ENCODE data around the gene ADAM8. TPM values are rescaled to one million over a fixed set of nuclear protein-coding genes. Genes with fewer than 3 reads are reported as not detected.

The ADAM8 gene
- total and polyA plus RNA-seq, 2 of the 4 experiments (the other 2 are of a cell fraction) = under 0.01 to 0.74 TPM

DNA sequence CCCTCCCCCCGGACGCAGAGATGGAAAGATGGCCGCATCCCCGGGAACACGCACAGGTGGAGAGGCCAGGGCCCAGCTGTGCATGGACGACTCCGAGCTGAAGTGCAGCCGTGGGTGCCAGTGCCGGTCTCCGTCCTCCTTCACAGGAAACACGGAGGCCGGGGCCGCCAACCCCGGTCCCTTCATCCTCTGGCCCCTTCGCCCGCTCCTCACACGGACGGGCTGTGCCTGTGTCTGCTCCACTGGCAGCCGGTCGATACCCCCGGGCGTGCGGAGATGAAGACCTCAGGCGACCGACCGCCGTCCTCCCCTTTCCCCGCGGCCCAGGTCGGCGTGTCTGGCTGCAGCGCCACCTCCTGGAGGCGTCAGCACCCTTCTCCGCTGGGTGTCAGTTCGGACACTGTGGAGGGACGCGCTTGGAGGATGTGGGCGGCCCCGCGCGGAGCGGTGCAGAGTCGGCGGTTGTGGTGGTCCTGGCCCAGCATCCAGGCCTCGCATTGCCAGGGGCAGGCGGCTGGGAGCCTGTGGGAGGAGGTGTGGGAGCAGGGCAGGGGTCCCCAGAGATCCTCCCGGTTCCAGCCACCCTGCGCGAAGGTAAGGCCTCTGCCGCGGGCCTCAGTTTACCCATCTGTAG, 41.9 kb upstream of the ADAM8 start:
- Histone ChIP-seq H2AK5ac (ENCODE audit: low read depth, low read length) (no peak overlapping the region), H3K56ac (ENCODE audit: extremely low read depth, insufficient read depth, low read length) (no peak overlapping the region), H2BK120ac (ENCODE audit: low read depth, low read length) (no peak overlapping the region), H3K27me3 (ENCODE audit: control insufficient read depth, insufficient read depth, low read length) (no peaks in the 10 kb centered on the region; the same call in 1 of the 2 replicates), H3K4me1 (ENCODE audit: control insufficient read depth, insufficient read depth, low read length) (no peaks in the 10 kb centered on the region), H3K79me1 (ENCODE audit: low read depth in 1 of 2, low read length in 2 of 2) (no peaks in the 10 kb centered on the region), H4K5ac (ENCODE audit: low read depth, low read length) (no peak overlapping the region), H3K23ac (ENCODE audit: low read depth, low read length) (no peak overlapping the region), H3K4me2 (ENCODE audit: low read depth, low read length) (peak overlapping the region; percentile 76), H3K9ac (ENCODE audit: low read depth, low read length) (no peak overlapping the region), H2AFZ (replicated peaks; ENCODE audit: low read length, poor library complexity) (peak overlapping the region; percentile 91), H4K8ac (ENCODE audit: low read depth in 2 of 2, low read length in 2 of 2) (no peak overlapping the region), H3K27ac (ENCODE audit: insufficient read depth, low read length) (no peak overlapping the region), H4K20me1 (ENCODE audit: insufficient read depth, low read length) (no peaks in the 10 kb centered on the region), H3K36me3 (ENCODE audit: control insufficient read depth, insufficient read depth, low read length) (no peaks in the 10 kb centered on the region), H3K4ac (ENCODE audit: low read depth, low read length) (no peak overlapping the region), H3K4me3 (ENCODE audit: insufficient read depth, low read depth, low read length) (peak overlapping the region; percentile 40), H3K9me1 (ENCODE audit: insufficient read depth, low read length) (peaks cover 3% of the 10 kb centered on the region; the same call in 1 of the 2 replicates), H2BK15ac (ENCODE audit: low read depth, low read length) (no peak overlapping the region), H2BK20ac (ENCODE audit: low read depth, low read length) (no peak overlapping the region), H3K9me3 (ENCODE audit: control insufficient read depth, insufficient read depth, low read length) (no peaks in the 10 kb centered on the region), H4K91ac (ENCODE audit: insufficient read depth, low read depth, low read length) (no peak overlapping the region), H3K18ac (ENCODE audit: low read depth, low read length) (no peak overlapping the region), H3K14ac (replicated peaks; ENCODE audit: low read depth, low read length) (no peak overlapping the region), H2BK5ac (ENCODE audit: low read depth, low read length, poor library complexity, severe bottlenecking) (no peak overlapping the region), H2AK9ac (replicated peaks; ENCODE audit: low read depth, low read length, poor library complexity) (peak overlapping the region; percentile 89)
- dilution Hi-C loops (cut with HindIII; ENCODE audit: low sequenced_read_pairs, unreplicated experiment) (no loop called here), intact Hi-C loops (cut with micrococcal nuclease) (no loop called here), in situ Hi-C loops (cut with MboI; ENCODE audit: low sequenced_read_pairs) (no loop called here)
- ATAC-seq (ENCODE audit: low read depth) = peak; percentile 98
- BruUV-seq (replicated peaks) = no TSS peak
- WGBS, 2 experiments (ENCODE audit: extremely low coverage in 2 of 2, insufficient read length in 1 of 2) = 27% methylated on average over 17 of the region's 51 CpGs; no CpG with 5 or more reads in 1 of the 2 experiments
- no peak for TF ChIP-seq MAFK (IDR thresholded peaks at IDR 0.05; ENCODE audit: low read depth, low read length)
- TF ChIP-seq MXI1 (IDR thresholded peaks at IDR 0.05; ENCODE audit: borderline replicate concordance, low read depth, low read length) = no peak
- TF ChIP-seq RFX5 (IDR thresholded peaks at IDR 0.05; ENCODE audit: low read depth, low read length) = no peak
- peak; percentile 55 for TF ChIP-seq RAD21 (IDR thresholded peaks at IDR 0.05; ENCODE audit: low read length)
- TF ChIP-seq CEBPB (IDR thresholded peaks at IDR 0.05; ENCODE audit: low read depth, low read length) = no peak
- TF ChIP-seq CHD1 (IDR thresholded peaks at IDR 0.05; ENCODE audit: low read depth, low read length) = no peak
- TF ChIP-seq MAZ (IDR thresholded peaks at IDR 0.05; ENCODE audit: borderline replicate concordance, low read depth, low read length) = no peak
- TF ChIP-seq CTCF (conservative IDR thresholded peaks at IDR 0.05; ENCODE audit: low read depth, low read length) = peak; percentile 79
- no peak for TF ChIP-seq USF2 (IDR thresholded peaks at IDR 0.05; ENCODE audit: low read depth, low read length)
- no peak for TF ChIP-seq RCOR1 (IDR thresholded peaks at IDR 0.05; ENCODE audit: insufficient replicate concordance, low read length)
- TF ChIP-seq NFE2L2 (IDR thresholded peaks at IDR 0.05; ENCODE audit: low read depth, low read length) = no peak
- no peak for TF ChIP-seq FOS (IDR thresholded peaks at IDR 0.05; ENCODE audit: low read depth, low read length)
- TF ChIP-seq, protein P1, sequence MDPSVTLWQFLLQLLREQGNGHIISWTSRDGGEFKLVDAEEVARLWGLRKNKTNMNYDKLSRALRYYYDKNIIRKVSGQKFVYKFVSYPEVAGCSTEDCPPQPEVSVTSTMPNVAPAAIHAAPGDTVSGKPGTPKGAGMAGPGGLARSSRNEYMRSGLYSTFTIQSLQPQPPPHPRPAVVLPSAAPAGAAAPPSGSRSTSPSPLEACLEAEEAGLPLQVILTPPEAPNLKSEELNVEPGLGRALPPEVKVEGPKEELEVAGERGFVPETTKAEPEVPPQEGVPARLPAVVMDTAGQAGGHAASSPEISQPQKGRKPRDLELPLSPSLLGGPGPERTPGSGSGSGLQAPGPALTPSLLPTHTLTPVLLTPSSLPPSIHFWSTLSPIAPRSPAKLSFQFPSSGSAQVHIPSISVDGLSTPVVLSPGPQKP (IDR thresholded peaks at IDR 0.05; ENCODE audit: borderline replicate concordance, low read depth, low read length) = no peak
- peak; percentile 53 for TF ChIP-seq SMC3 (IDR thresholded peaks at IDR 0.05; ENCODE audit: low read depth, low read length)
- TF ChIP-seq BHLHE40 (IDR thresholded peaks at IDR 0.05; ENCODE audit: low read depth, low read length) = 0 out of 2 replicates have a peak, but pooled peaks have one; percentile 17
- TF ChIP-seq POLR2A (IDR thresholded peaks at IDR 0.05; ENCODE audit: low read depth, low read length) = no peak
- POLR2A ChIA-PET (ENCODE audit: unreplicated experiment) = no interaction called here
- peak; percentile 36 for DNase-seq
- CTCF ChIA-PET = interaction anchor here (1.0 kb wide), 1 partner anchor 11 kb away, joined by 4 read pairs; no protein-coding TSS in a partner anchor
